Thyroid gland (tissue), 4 donors: ENCODE measurements around the gene STK32B. TPM values are rescaled to one million over a fixed set of nuclear protein-coding genes. Genes with fewer than 3 reads are reported as not detected.

Experiments
- DNase-seq, 2 donors: peaks; one replicate each; pipeline ENCODE4 v3.0.0-alpha.2; 2019
- H3K27ac ChIP-seq, 3 donors: fragments of 200-600 bp; sonication (generic); 1 replicate in 2 of 3; 2 replicates in 1 of 3; pipeline ENCODE4 v1.5.1; 2016 to 2019; ENCODE audit warnings: mild to moderate bottlenecking in 1 of 3, moderate library complexity in 1 of 3
- H3K27me3 ChIP-seq: fragments of 200-600 bp; sonication (generic); one replicate; pipeline ENCODE4 v1.5.1; 2019
- H3K36me3 ChIP-seq, 2 donors: fragments of 200-600 bp; sonication (generic); one replicate each; pipeline ENCODE4 v1.5.1; 2016 to 2019
- H3K4me1 ChIP-seq, 2 donors: fragments of 200-600 bp; sonication (generic); one replicate each; pipeline ENCODE4 v1.5.1; 2017 to 2019
- H3K4me3 ChIP-seq, 3 donors: fragments of 200-600 bp; sonication (generic); replicated peaks in 1 of 3; 1 replicate in 2 of 3; 2 replicates in 1 of 3; pipeline ENCODE4 v1.5.1; 2016; ENCODE audit warnings: mild to moderate bottlenecking in 1 of 3
- H3K9me3 ChIP-seq: fragments of 200-600 bp; sonication (generic); one replicate; pipeline ENCODE4 v1.5.1; 2017
- CTCF ChIP-seq, 6 experiments: fragments of 200-600 bp in 3 of 6; fragments of 450-650 bp in 3 of 6; sonication (generic) in 3 of 6; IDR thresholded peaks; one replicate each; pipeline ENCODE4 v1.5.1; 2016 to 2019; ENCODE audit warnings: antibody characterized with exemption in 6 of 6, mild to moderate bottlenecking in 2 of 6, inconsistent platforms in 1 of 6, moderate library complexity in 1 of 6
- POLR2A ChIP-seq, 2 donors: fragments of 450-650 bp; IDR thresholded peaks; one replicate each; pipeline ENCODE4 v1.6.1; 2017; ENCODE audit warnings: antibody characterized with exemption in 2 of 2, mild to moderate bottlenecking in 2 of 2, moderate library complexity in 1 of 2
- WGBS, 2 donors: methylation state at CpG; one replicate each; pipeline ENCODE4 v1.1.5; 2017; 5-methylcytosine and 5-hydroxymethylcytosine counted together
- intact Hi-C: fragments of 100-400 bp; cut with DNase I; formaldehyde crosslinking; loops from one replicate; pipeline ENCODE4 v1.15.1; 2023
- total RNA-seq, 4 donors: library from RNA; depleted of rRNA; stranded (reverse); fragments of >200 nt; gene quantifications; one replicate each; pipeline ENCODE4 v1.2.3, GENCODE V29; 2016

The STK32B gene
- total RNA-seq, 4 donors from 2014 or later: 1.9 to 14.8 (median 4.4) TPM

GRCh38 chr4:5374592-5374991 is 323.3 kb downstream of the STK32B start:
- H3K4me1 ChIP-seq: no peaks in the 10 kb centered on the region
- H3K9me3 ChIP-seq: no peaks in the 10 kb centered on the region
- no peaks in the 10 kb centered on the region for H3K27me3 ChIP-seq
- 74 to 86% methylated on average over 7 of the region's 7 CpGs for WGBS, 2 donors
- no peak overlapping the region for H3K4me3 ChIP-seq
- H3K27ac ChIP-seq: no peak overlapping the region
- TF ChIP-seq POLR2A (IDR thresholded peaks at IDR 0.05) (no peak), CTCF (IDR thresholded peaks at IDR 0.05) (no peak)
- DNase-seq: no peak
- no peaks in the 10 kb centered on the region for H3K36me3 ChIP-seq
- intact Hi-C loops: no loop called here

- no peak for DNase-seq
- 75 to 82% methylated on average over 6 of the region's 6 CpGs for WGBS, 2 donors
- H3K36me3 ChIP-seq: no peaks in the 10 kb centered on the region
- no peak for TF ChIP-seq POLR2A (IDR thresholded peaks at IDR 0.05)
- TF ChIP-seq CTCF (IDR thresholded peaks at IDR 0.05): no peak
- H3K27me3 ChIP-seq: no peaks in the 10 kb centered on the region
- no peak overlapping the region for H3K27ac ChIP-seq
- H3K9me3 ChIP-seq: no peaks in the 10 kb centered on the region
- H3K4me1 ChIP-seq: no peaks in the 10 kb centered on the region
- no peak overlapping the region for H3K4me3 ChIP-seq
- intact Hi-C loops: no loop called here
Observed at GRCh38 chr4:5374994-5375393, 323.7 kb downstream of the STK32B start.

- intact Hi-C loops: no loop called here
- TF ChIP-seq POLR2A (IDR thresholded peaks at IDR 0.05) (no peak), CTCF (IDR thresholded peaks at IDR 0.05) (no peak)
Observed at GRCh38 chr4:5376015-5376414, 324.7 kb downstream of the STK32B start.

GRCh38 chr4:5378002-5378401 is 326.7 kb downstream of the STK32B start:
- Histone ChIP-seq H3K4me3 (no peak overlapping the region), H3K4me1 (no peaks in the 10 kb centered on the region), H3K9me3 (no peaks in the 10 kb centered on the region), H3K27ac (no peak overlapping the region), H3K36me3 (no peaks in the 10 kb centered on the region), H3K27me3 (no peaks in the 10 kb centered on the region)
- WGBS, 2 donors: 77% methylated on average over 8 of the region's 8 CpGs
- no peak for DNase-seq
- TF ChIP-seq CTCF (IDR thresholded peaks at IDR 0.05) (no peak), POLR2A (IDR thresholded peaks at IDR 0.05) (no peak)
- intact Hi-C loops: no loop called here

More at GRCh38 chr4:5376015-5376414, 324.7 kb downstream of the STK32B start:
- WGBS, 2 donors: 81 to 85% methylated on average over 5 of the region's 5 CpGs
- DNase-seq: no peak
- Histone ChIP-seq H3K27me3 (no peaks in the 10 kb centered on the region), H3K36me3 (no peaks in the 10 kb centered on the region), H3K9me3 (no peaks in the 10 kb centered on the region), H3K27ac (no peak overlapping the region), H3K4me3 (no peak overlapping the region), H3K4me1 (no peaks in the 10 kb centered on the region)

- Histone ChIP-seq H3K36me3 (no peaks in the 10 kb centered on the region), H3K27me3 (no peaks in the 10 kb centered on the region), H3K27ac (no peak overlapping the region), H3K4me1 (no peaks in the 10 kb centered on the region), H3K4me3 (no peak overlapping the region), H3K9me3 (no peaks in the 10 kb centered on the region)
- no peak for DNase-seq
- TF ChIP-seq CTCF (IDR thresholded peaks at IDR 0.05): no peak
- no peak for TF ChIP-seq POLR2A (IDR thresholded peaks at IDR 0.05)
- intact Hi-C loops: no loop called here
- 69 to 80% methylated on average over 6 of the region's 6 CpGs for WGBS, 2 donors
Observed at GRCh38 chr4:5379895-5380294, 328.6 kb downstream of the STK32B start.
